Measurements from ENCODE around the gene PCARE.

DNA sequence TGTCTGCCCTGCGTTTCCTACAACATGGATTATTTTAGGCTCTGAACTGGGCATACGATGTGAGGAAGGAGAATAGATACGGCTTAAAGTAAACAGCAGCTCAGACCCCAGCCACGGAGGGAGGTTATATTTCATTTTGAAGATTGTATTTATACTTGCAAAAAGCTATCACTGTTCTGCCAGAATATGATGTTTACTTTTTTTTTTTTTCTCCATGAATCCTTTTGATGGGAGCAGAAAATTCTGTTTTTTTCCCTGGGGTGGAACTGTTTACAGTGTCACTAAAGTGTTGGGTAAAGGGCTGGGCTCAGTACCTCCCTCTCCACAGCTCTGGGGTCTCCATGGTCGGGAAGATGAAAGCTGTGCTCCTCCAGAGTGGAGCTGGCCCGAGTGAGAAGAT is 13.1 kb downstream of the PCARE start:
- TF ChIP-seq, protein P1, sequence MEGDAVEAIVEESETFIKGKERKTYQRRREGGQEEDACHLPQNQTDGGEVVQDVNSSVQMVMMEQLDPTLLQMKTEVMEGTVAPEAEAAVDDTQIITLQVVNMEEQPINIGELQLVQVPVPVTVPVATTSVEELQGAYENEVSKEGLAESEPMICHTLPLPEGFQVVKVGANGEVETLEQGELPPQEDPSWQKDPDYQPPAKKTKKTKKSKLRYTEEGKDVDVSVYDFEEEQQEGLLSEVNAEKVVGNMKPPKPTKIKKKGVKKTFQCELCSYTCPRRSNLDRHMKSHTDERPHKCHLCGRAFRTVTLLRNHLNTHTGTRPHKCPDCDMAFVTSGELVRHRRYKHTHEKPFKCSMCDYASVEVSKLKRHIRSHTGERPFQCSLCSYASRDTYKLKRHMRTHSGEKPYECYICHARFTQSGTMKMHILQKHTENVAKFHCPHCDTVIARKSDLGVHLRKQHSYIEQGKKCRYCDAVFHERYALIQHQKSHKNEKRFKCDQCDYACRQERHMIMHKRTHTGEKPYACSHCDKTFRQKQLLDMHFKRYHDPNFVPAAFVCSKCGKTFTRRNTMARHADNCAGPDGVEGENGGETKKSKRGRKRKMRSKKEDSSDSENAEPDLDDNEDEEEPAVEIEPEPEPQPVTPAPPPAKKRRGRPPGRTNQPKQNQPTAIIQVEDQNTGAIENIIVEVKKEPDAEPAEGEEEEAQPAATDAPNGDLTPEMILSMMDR (IDR thresholded peaks at IDR 0.05): no peak
- TF ChIP-seq POLR2AphosphoS5 (IDR thresholded peaks at IDR 0.05; ENCODE audit: low read depth, low read length): no peak
- TF ChIP-seq, protein P2, sequence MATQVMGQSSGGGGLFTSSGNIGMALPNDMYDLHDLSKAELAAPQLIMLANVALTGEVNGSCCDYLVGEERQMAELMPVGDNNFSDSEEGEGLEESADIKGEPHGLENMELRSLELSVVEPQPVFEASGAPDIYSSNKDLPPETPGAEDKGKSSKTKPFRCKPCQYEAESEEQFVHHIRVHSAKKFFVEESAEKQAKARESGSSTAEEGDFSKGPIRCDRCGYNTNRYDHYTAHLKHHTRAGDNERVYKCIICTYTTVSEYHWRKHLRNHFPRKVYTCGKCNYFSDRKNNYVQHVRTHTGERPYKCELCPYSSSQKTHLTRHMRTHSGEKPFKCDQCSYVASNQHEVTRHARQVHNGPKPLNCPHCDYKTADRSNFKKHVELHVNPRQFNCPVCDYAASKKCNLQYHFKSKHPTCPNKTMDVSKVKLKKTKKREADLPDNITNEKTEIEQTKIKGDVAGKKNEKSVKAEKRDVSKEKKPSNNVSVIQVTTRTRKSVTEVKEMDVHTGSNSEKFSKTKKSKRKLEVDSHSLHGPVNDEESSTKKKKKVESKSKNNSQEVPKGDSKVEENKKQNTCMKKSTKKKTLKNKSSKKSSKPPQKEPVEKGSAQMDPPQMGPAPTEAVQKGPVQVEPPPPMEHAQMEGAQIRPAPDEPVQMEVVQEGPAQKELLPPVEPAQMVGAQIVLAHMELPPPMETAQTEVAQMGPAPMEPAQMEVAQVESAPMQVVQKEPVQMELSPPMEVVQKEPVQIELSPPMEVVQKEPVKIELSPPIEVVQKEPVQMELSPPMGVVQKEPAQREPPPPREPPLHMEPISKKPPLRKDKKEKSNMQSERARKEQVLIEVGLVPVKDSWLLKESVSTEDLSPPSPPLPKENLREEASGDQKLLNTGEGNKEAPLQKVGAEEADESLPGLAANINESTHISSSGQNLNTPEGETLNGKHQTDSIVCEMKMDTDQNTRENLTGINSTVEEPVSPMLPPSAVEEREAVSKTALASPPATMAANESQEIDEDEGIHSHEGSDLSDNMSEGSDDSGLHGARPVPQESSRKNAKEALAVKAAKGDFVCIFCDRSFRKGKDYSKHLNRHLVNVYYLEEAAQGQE (IDR thresholded peaks at IDR 0.05; ENCODE audit: insufficient read depth in 1 of 2, low read depth in 2 of 2, low read length in 1 of 2): no peak
- TF ChIP-seq SIN3A (IDR thresholded peaks at IDR 0.05; ENCODE audit: borderline replicate concordance, insufficient read depth, low read depth, low read length): no peak
- TF ChIP-seq TCF7L2 (IDR thresholded peaks at IDR 0.05; ENCODE audit: low read depth, low read length): no peak
